Measurements from ENCODE around the gene OR2V1.
"Not testable (repeated sequence)": the region's sequence is repeated elsewhere in the genome, so short reads cannot be mapped to it uniquely, and the experiment has no call there.

OR2V1 gene

GRCh38 chr5:181130832-181131496, at the start of gene OR2V1:
Gene OR2V1 (minus strand): TSS chr5:181131169. CDS start chr5:181125304, 5,865 bp downstream.
- no peak for DNase-seq

- DNase-seq: not testable (repeated sequence)
Measured at GRCh38 chr5:181177559-181177958, 46.6 kb upstream of the OR2V1 start.

GRCh38 chr5:181176254-181176952, 45.4 kb upstream of the OR2V1 start:
- no peak for DNase-seq

GRCh38 chr5:181173420-181174342, 42.7 kb upstream of the OR2V1 start:
- DNase-seq: no peak

- no peak for DNase-seq
Measured at GRCh38 chr5:181173027-181173419, 42.1 kb upstream of the OR2V1 start.

- DNase-seq: no peak
Measured at GRCh38 chr5:181171782-181172181, 40.8 kb upstream of the OR2V1 start.

GRCh38 chr5:181170996-181171395, 40.0 kb upstream of the OR2V1 start:
- no peak for DNase-seq

- no peak for DNase-seq
Measured at GRCh38 chr5:181170237-181170825, 39.4 kb upstream of the OR2V1 start.

GRCh38 chr5:181169459-181170236, 38.7 kb upstream of the OR2V1 start:
- not testable (repeated sequence) for DNase-seq

GRCh38 chr5:181168595-181169118, 37.7 kb upstream of the OR2V1 start:
- no peak for DNase-seq

GRCh38 chr5:181167814-181168488, 37.0 kb upstream of the OR2V1 start:
- no peak for DNase-seq

GRCh38 chr5:181166812-181167733, 36.1 kb upstream of the OR2V1 start:
- DNase-seq: no peak

GRCh38 chr5:181164076-181164952, 33.3 kb upstream of the OR2V1 start:
- no peak for DNase-seq

GRCh38 chr5:181163487-181164075, 32.6 kb upstream of the OR2V1 start:
- DNase-seq: no peak

GRCh38 chr5:181161534-181162175, 30.7 kb upstream of the OR2V1 start:
- no peak for DNase-seq

GRCh38 chr5:181160755-181161533, 30.0 kb upstream of the OR2V1 start:
- peak; percentile 64 for DNase-seq

GRCh38 chr5:181160152-181160754, 29.3 kb upstream of the OR2V1 start:
- DNase-seq: no peak
